NCI-H1105 (cell line): ENCODE results near the gene TMPRSS15.

ENCODE experiments used
- DNase-seq: peaks from one replicate; lab custom pipeline; 2025; lab: John Stamatoyannopoulos, UW

The TMPRSS15 gene

GRCh38 chr21:18244671-18245463 is 158.7 kb downstream of the TMPRSS15 start, which contains the start of gene CHODL:
TSS of gene CHODL (plus strand) at chr21:18244833. CDS start at chr21:18245224, 391 bp downstream.
- DNase-seq, result no peak

- DNase-seq, result no peak
These were observed 168.0 kb downstream of the TMPRSS15 start for GRCh38 chr21:18235545-18235944.

GRCh38 chr21:18228060-18228739 is 175.4 kb downstream of the TMPRSS15 start:
- DNase-seq, result no peak

GRCh38 chr21:18222346-18222745 is 181.2 kb downstream of the TMPRSS15 start:
- no peak for DNase-seq

- DNase-seq, result no peak
These were observed 183.1 kb downstream of the TMPRSS15 start for GRCh38 chr21:18220498-18220897.
